ENCODE measurements around the gene LIN7B. TPM values are rescaled to one million over a fixed set of nuclear protein-coding genes. Genes with fewer than 3 reads are reported as not detected.

The LIN7B gene
- total and polyA plus RNA-seq, 2 of the 13 experiments (the other 11 are each of a cell fraction or from before 2014, with no cell fraction given): 5.3 to 7.6 TPM

GRCh38 chr19:49113762-49114629 lies at the start of gene LIN7B (continued):
- TF ChIP-seq ZBED4 (CRISPR knock-in tag; IDR thresholded peaks at IDR 0.05; ENCODE audit: borderline replicate concordance): no peak
- TF ChIP-seq ZNF318 (CRISPR knock-in tag; IDR thresholded peaks at IDR 0.05): no peak; the same call in 1 of the 2 replicates
- TF ChIP-seq RBM22 (optimal IDR thresholded peaks at IDR 0.05; ENCODE audit: low read length): no peak
- TF ChIP-seq ZNF30 (CRISPR knock-in tag; IDR thresholded peaks at IDR 0.05): no peak
- no peak for TF ChIP-seq ZNF660 (CRISPR knock-in tag; IDR thresholded peaks at IDR 0.05; ENCODE audit: borderline replicate concordance, low read depth)
- no peak for TF ChIP-seq CHD4 (IDR thresholded peaks at IDR 0.05; ENCODE audit: borderline replicate concordance, low read length)
- TF ChIP-seq ZNF546 (CRISPR knock-in tag; conservative IDR thresholded peaks at IDR 0.05): no peak
- TF ChIP-seq DPF2 (CRISPR knock-in tag; IDR thresholded peaks at IDR 0.05; ENCODE audit: borderline replicate concordance, low read depth): no peak
- no peak for TF ChIP-seq ZNF512B (CRISPR knock-in tag; IDR thresholded peaks at IDR 0.05; ENCODE audit: borderline replicate concordance)
- 0 out of 2 replicates have a peak, but pooled peaks have one; percentile 14 for TF ChIP-seq HOXA5 (CRISPR knock-in tag; IDR thresholded peaks at IDR 0.05)
- TF ChIP-seq SNRNP70 (IDR thresholded peaks at IDR 0.05; ENCODE audit: low read depth, low read length): no peak
- TF ChIP-seq ZNF589 (CRISPR knock-in tag; conservative IDR thresholded peaks at IDR 0.05): no peak
- TF ChIP-seq GATA4 (IDR thresholded peaks at IDR 0.05; ENCODE audit: borderline replicate concordance, low read depth): no peak

Measured in HepG2 (cell line).